ENCODE measurements around the gene LGALS14. TPM values are rescaled to one million over a fixed set of nuclear protein-coding genes. Genes with fewer than 3 reads are reported as not detected.
A peak's percentile ranks its signal among the peaks of the same experiment; 100 is the strongest.
"Not testable (repeated sequence)": the region's sequence is repeated elsewhere in the genome, so short reads cannot be mapped to it uniquely, and the experiment has no call there.

Gene LGALS14
- total RNA-seq, 2 donors from 2014 or later: not detected

- no peaks in the 10 kb centered on the region for H3K36me3 ChIP-seq
- no peak overlapping the region for H3K27ac ChIP-seq
- DNase-seq (ENCODE audit: low spot score): no peak
- H3K27me3 ChIP-seq: no peaks in the 10 kb centered on the region
- TF ChIP-seq CTCF (IDR thresholded peaks at IDR 0.05): no peak
- no peaks in the 10 kb centered on the region for H3K4me1 ChIP-seq
- H3K9me3 ChIP-seq: no peaks in the 10 kb centered on the region
- no peak overlapping the region for H3K4me3 ChIP-seq
Observed at GRCh38 chr19:39670998-39671397, 33.3 kb upstream of the LGALS14 start.

- Histone ChIP-seq H3K4me3 (no peak overlapping the region), H3K36me3 (no peaks in the 10 kb centered on the region), H3K9me3 (no peaks in the 10 kb centered on the region), H3K27ac (no peak overlapping the region), H3K27me3 (no peaks in the 10 kb centered on the region), H3K4me1 (no peaks in the 10 kb centered on the region)
- TF ChIP-seq CTCF (IDR thresholded peaks at IDR 0.05): peak in 1 of 2 donors; percentile 62
- DNase-seq (ENCODE audit: low spot score): no peak
Observed at GRCh38 chr19:39671739-39672363, 32.4 kb upstream of the LGALS14 start.

- no peaks in the 10 kb centered on the region for H3K36me3 ChIP-seq
- no peaks in the 10 kb centered on the region for H3K27me3 ChIP-seq
- no peak for TF ChIP-seq CTCF (IDR thresholded peaks at IDR 0.05)
- no peak overlapping the region for H3K4me3 ChIP-seq
- DNase-seq (ENCODE audit: low spot score): no peak
- no peaks in the 10 kb centered on the region for H3K9me3 ChIP-seq
- no peak overlapping the region for H3K27ac ChIP-seq
- H3K4me1 ChIP-seq: no peaks in the 10 kb centered on the region
Observed at GRCh38 chr19:39672473-39672872, 31.8 kb upstream of the LGALS14 start.

GRCh38 chr19:39673862-39674261 is 30.4 kb upstream of the LGALS14 start:
- H3K9me3 ChIP-seq; DNase-seq (ENCODE audit: low spot score); H3K27ac ChIP-seq; H3K36me3 ChIP-seq; H3K27me3 ChIP-seq; H3K4me1 ChIP-seq; H3K4me3 ChIP-seq: not testable (repeated sequence)

- Histone ChIP-seq H3K4me3 (no peak overlapping the region), H3K27me3 (no peaks in the 10 kb centered on the region), H3K4me1 (peaks cover 0 to 8% of the 10 kb centered on the region in 2 donors), H3K36me3 (no peaks in the 10 kb centered on the region), H3K27ac (no peak overlapping the region), H3K9me3 (no peaks in the 10 kb centered on the region)
- TF ChIP-seq CTCF (IDR thresholded peaks at IDR 0.05): no peak
- DNase-seq (ENCODE audit: low spot score): no peak
Observed at GRCh38 chr19:39676004-39676403, 28.3 kb upstream of the LGALS14 start.

- TF ChIP-seq CTCF (IDR thresholded peaks at IDR 0.05): no peak
- H3K4me3 ChIP-seq: no peak overlapping the region
Observed at GRCh38 chr19:39677961-39678889, 26.1 kb upstream of the LGALS14 start.

More at GRCh38 chr19:39677961-39678889, 26.1 kb upstream of the LGALS14 start:
- DNase-seq (ENCODE audit: low spot score): no peak
- H3K27me3 ChIP-seq: no peaks in the 10 kb centered on the region
- H3K4me1 ChIP-seq: peaks cover 0 to 8% of the 10 kb centered on the region in 2 donors
- H3K36me3 ChIP-seq: no peaks in the 10 kb centered on the region
- H3K27ac ChIP-seq: no peak overlapping the region
- no peaks in the 10 kb centered on the region for H3K9me3 ChIP-seq
